GM12874 (cell line): Measurements from ENCODE around the gene HES3.

ENCODE experiments used
- TF ChIP-seq, protein P1 (sequence below): IDR thresholded peaks from 2 replicates; pipeline ENCODE4 v1.5.1; 2011; ENCODE audit warnings: low read depth, mild to moderate bottlenecking, control low read depth, low read length, moderate library complexity; ENCODE audit not compliant: insufficient read depth

Gene HES3

DNA sequence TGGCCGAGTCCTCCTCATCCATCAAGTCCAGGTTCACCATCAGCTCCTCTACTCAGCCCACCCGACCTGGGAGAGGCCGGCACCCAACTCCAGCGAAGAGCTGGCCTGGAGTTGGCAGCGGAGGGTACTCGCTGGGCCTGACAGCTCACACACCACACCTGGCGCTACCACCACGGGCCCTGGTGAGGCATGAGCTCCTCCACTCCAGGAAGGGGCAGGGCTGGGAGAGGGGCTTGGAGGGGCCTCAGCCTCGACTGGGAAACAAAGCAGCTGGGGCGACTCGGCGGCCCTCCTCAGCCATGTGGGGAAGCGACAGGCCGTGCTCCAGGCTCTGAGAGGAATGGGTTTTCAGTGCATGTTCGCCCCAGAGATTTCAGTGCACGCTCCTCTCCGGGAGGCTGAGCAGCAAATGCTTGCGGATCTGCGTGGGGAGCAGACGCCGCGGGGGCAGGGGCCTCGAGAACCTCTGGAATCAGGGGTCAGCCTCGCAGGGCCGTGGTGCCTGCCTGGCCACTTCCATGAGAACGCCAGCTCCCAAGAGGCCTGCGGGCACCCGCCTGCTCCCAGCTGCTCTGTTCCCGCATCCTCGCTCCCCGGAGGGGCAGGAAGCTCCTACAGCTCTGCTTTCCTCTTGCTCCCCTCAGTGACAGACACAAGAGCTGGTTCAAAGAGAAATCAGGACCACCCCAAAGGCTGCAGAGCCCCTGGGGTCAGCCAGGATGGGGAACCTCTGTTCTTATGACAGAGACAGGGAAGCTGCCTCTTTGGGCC is 35.8 kb downstream of the HES3 start:
- TF ChIP-seq, protein P1, sequence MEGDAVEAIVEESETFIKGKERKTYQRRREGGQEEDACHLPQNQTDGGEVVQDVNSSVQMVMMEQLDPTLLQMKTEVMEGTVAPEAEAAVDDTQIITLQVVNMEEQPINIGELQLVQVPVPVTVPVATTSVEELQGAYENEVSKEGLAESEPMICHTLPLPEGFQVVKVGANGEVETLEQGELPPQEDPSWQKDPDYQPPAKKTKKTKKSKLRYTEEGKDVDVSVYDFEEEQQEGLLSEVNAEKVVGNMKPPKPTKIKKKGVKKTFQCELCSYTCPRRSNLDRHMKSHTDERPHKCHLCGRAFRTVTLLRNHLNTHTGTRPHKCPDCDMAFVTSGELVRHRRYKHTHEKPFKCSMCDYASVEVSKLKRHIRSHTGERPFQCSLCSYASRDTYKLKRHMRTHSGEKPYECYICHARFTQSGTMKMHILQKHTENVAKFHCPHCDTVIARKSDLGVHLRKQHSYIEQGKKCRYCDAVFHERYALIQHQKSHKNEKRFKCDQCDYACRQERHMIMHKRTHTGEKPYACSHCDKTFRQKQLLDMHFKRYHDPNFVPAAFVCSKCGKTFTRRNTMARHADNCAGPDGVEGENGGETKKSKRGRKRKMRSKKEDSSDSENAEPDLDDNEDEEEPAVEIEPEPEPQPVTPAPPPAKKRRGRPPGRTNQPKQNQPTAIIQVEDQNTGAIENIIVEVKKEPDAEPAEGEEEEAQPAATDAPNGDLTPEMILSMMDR, result no peak

DNA sequence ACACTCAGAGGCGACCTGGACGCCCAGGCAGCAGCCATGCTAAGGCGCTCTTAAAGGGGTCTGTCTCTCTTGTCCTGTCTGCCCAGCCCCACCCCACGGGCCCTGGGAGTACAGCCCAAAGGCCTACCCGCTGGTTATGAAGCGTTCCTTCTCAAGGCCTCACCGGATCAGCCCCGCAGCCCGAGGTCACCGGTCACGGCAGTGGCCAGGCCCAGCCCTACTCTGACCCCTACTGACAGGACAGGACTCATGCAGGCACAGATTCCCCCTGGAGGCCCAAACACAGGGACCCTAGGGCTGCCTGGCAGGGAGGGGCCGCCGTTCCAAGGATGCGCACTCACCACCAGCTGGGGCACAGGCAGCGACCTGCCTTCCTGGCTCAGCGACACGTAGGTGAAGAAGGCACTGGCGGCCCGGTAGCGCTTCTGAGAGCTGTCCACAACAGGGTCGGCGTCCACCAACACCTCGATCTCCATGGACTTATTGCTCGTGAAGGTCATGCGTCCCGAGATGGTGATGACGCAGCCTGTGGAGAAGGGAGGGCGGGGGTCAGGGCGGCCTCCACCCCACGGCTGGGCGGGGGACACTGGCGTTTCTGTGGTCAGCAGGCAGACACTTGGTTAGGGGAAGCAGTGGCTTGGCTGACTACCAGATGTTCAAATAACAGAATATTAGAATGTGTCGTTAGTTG is 36.9 kb downstream of the HES3 start:
- TF ChIP-seq, protein P1, result no peak

DNA sequence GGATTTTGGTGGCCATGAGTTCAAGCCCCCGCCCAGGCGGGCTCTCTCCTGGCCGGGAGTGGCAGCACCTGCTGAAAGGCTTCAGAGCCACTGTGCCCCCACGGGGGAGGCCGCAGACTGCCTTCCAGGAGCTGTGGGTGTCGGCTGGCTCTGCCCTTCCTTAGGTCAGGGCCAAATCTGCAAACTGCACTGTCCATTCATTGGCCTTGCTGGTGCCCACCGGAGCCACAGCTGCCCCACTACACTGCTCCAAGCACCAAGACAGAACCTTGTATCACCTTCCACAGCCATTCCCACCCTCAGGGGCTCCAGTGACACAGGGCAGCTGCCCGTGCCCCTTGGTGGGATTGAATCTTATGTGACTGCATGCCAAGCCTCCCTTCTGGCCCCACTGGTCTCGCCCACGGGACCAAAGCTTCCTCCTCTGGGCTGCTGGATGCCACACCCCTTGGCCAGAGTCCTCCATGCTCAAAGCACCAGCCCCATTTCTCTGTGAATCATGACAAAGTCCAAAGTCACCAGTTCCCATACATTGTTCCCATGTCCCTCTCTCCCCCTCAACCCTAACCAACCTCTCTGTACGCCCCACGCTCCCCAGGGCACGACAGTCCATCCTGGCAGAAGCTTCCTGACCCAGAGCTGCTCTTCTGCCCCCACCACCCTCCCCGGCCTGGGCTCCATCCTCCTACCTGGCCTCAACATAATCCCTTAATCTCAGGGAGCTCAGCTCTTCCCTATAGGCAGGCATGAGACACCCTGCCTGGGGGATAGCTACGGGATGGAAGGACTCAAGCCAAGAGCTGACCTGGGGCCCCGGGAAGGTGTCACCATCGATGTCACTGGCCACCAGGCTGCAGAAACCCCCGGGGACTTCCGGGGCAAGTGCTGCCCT is 37.8 kb downstream of the HES3 start:
- TF ChIP-seq, protein P1, result no peak

DNA sequence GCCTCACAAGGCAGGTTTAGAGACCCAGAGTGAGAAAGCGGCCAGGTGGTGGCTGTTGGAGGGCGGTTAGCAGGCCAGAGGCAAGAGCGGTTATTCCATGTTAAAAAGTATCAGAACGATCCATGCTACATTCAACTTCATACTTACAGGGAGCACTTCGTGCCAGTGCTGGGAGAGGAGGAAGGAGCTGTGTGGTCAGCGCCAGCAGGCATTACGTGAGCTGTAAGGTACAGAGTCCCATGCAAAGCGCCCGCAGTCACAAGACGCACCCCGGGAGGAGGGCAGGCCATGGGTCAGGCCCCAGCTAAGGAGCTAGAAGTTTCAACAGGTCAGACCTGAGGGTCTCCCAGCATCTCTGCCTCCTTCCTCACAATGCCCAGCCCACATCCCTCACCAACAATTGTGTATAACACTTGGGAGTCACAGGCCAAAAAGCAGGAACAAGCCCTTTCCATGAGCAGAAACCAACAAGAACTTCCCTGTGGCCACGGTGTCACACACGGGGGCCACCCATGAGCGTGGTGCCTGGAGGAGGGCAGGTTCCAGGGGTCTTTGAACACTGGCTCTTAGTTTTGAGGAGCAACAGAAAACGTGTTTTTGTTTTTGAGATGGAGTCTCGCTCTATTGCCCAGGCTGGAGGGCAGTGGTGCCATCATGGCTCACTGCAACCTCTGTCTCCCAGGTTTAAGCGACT is 38.7 kb downstream of the HES3 start:
- TF ChIP-seq, protein P1, result no peak

DNA sequence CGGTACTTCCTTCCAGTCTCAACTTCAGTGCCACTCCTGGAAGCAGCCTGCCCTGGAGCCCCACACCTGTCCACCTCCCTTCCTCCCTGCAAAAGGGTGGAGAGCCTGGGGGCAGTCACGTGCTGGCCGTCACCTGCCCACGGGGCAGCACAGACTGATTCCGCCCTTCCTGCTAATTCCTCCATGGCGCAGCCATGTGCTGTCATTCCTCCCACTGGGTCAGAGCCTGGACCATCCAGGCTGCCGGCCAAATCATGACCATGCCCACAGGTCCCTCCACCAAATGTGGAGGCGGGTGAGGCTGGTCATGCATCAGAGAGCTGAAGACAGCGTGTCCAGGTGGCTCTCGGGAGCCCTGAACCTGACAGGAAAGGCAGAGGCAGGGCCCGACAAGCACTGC is 41.4 kb downstream of the HES3 start:
- TF ChIP-seq, protein P1, result no peak

DNA sequence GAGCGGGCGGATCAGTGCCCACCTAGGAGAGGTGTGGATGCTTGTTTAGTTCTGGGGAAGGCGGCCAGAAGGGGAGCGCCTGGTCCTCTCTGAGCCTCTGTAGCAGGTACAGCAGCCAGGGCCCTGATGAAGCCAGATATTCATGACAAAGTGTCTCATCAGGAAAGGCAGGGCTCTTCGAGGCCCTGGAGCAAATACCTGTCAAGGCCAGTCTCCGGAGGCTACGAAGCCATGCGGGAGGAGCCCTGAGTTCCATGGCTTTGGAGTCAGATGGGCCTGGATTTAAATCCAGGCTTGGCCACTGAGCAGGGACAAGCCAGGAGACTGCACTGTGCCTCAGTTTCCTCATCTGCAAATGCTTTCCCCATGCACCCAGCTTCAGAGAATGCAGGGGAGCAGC is 42.3 kb downstream of the HES3 start:
- TF ChIP-seq, protein P1, result no peak
